Activated CD8-positive, alpha-beta memory T cell treated with anti-CD3 and anti-CD28 coated beads for 48 hours (primary cell): Measurements from ENCODE around the gene CLSTN2.

Experiments used
- DNase-seq, 3 experiments: peaks; one replicate each; pipeline ENCODE4 v3.0.0-alpha.2; 2020; ENCODE audit warnings: low read depth in 2 of 3, low spot score in 2 of 3

The CLSTN2 gene

DNA sequence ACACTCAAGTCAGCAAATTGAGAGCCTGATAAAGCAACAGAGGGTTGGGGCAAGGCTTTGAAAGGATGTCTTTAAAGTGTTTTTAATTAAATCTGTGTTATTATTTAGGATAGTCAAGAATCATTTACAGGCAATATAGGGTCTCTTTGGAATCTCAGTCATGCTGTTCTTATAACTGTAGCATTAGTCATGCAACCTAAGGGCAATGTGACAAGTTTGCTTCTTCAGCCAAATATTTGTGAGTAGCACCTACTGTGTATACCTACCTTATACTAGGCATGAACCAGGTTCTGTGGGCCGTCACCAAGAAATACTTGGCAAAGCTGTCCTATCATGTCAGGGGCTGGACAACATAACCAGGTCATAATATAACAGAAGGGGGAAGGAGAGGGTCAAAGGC is 558.3 kb downstream of the CLSTN2 start:
- no peak for DNase-seq

GRCh38 chr3:140494970-140495369 is 560.0 kb downstream of the CLSTN2 start:
- no peak for DNase-seq

DNA sequence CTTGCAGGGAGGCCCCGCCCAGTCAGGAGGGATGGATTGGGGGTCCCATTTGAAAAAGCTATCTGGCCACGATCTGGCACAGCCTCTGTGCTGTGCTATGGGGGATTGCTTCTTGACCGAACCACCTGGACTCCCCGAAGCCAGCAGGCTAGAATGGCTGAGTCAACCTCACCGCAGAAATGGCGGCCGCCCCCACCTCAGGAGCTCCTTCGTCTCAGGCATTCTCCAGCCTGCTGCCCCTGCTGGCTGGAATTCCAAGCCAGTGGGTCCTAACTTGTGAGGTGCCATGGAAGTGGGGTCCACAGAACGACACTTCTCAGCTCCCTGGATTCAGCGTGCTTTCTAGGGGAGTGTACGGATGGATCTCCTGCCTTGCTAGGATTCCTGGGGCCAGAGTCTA is 562.3 kb downstream of the CLSTN2 start:
- no peak for DNase-seq

DNA sequence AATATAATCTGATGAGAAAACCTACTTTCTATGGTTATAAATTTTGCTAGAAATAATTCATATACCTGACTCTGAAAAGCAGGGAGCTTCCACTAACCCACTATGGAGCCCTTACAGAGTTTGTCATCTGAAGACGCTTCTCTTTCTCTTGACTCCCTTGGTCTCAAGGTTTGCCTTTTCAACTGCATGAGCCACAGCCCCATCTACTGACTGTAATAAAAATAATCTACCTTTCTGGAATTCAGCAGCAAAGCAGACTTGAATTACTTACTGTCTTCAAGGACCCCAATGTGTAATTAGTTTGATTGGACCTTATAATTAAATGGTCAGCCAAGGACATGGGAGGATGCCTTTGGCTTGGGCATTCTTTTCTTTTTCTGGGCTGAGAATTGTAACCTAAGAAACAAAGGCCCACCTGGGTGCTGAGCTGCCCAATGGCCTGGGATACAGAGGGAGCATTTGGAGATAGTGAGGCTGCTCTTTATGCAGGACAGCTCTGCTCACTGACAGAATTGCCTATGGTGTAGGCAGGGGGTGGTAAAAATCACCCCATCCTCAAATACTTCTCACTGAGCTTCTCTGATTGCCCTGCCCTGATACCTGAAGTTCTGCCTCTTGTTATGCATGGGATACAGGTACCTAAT is 564.3 kb downstream of the CLSTN2 start:
- no peak for DNase-seq

- no peak for DNase-seq
These were observed 565.5 kb downstream of the CLSTN2 start for GRCh38 chr3:140500473-140500872.

DNA sequence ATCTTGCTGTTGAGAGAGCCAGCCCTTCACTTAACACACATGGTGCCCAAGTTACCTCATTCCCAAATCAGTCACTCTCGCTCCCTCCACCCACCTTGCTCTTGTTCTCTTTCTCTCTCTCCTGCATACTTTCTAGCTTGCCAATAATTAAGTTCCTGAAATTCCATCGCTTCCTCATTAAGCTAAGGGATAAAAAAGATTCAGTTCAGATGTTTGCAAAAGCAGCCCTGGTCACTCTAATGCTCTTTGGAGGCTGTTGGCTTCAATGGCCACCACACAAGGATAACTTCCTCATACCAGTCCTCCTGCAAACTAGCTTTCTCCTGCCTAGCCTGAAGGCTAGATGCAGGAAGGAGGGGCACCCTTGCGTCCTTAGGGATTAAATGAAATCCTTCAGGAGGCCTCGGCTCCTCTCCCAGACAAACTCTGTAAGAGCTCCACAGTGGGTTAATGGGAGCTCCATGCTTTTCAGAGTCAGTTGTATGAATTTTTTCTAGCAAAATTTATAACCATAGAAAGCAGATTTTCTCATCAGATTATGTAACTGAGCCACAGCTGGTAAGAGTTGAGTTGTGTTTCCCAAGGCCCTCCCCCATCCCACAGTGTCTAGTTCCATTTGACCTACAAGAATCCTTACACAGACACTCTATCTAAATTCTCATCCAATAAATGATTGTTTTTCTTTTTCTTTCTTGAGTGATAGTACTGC is 566.2 kb downstream of the CLSTN2 start:
- DNase-seq = no peak

GRCh38 chr3:140501770-140502364 is 566.9 kb downstream of the CLSTN2 start:
- DNase-seq = no peak

- no peak for DNase-seq
These were observed 570.2 kb downstream of the CLSTN2 start for GRCh38 chr3:140505213-140505612.

DNA sequence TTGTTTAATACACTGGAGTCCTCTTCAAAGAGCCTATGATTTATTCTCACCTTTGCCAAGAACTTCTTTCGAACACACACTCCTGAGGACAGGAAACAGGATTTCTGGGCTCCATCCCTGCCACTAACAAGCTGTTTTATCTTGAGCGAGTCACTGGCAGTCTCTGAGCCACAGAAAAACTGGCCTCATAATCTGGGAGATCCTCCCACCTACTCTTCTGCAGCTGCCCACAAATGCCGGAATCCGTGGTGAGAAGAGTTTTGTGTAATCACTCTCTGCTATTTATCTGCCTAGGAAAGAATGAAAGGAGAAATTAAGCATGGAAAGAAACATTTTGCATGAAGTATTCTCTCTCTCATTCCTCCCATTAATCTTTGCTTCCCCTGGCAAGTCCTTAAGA is 570.9 kb downstream of the CLSTN2 start:
- no peak for DNase-seq

DNA sequence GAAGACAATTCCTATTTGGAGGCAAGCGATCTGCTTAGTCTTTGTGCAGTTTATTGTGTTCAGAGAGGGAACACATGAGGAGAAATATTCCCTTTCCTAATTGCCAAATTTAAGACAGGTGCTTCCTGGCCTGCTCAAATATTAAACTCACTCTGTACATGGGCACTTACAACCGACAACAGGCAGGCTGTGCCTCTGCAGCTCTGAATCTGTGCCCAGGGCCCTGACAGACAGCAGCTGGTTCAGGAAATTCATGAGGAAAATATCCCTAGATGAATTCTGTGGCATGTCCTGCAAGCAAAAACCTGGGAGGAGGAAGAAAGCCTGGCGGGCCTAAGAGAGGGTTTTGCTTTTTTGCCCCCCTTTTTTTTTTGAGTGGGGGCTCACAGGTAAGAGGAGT is 573.6 kb downstream of the CLSTN2 start:
- DNase-seq = no peak

- DNase-seq = no peak
These were observed 574.5 kb downstream of the CLSTN2 start for GRCh38 chr3:140509534-140509933.

- DNase-seq = no peak
These were observed 575.4 kb downstream of the CLSTN2 start for GRCh38 chr3:140510303-140510861.

DNA sequence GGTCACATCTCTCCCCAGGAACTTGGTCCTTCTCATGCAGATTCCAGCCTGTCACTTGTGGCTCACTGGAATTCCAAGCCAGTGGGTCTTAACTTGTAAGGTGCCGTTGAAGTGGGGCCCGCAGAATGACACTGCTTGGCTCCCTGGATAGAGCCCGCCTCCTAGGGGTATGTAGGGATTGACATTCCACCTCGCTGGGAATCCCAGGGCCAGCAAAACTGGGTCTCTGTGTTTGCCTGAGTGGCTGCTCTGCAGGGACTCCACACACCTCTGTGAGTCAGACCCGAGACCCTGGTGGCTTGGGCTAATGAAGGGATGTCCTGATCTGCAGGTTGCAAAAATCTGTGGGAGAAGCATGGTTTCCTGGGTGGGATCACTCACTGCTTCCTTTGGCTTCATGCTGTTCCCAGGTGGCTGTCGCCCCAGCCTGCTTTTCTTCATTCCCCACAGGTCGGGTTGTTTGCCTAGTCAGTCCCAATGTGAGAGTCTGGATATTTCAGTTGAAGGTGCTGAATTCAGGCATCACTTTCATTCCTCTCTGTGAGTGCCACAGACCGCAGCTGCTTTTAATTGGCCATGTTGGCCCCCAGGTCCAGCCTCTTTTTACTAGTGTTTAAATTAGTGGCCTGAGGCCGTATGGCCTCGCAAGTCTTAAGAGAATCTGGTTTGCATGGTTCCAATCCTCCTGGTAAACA is 586.9 kb downstream of the CLSTN2 start:
- no peak for DNase-seq

- no peak for DNase-seq
These were observed 587.8 kb downstream of the CLSTN2 start for GRCh38 chr3:140522653-140523380.

DNA sequence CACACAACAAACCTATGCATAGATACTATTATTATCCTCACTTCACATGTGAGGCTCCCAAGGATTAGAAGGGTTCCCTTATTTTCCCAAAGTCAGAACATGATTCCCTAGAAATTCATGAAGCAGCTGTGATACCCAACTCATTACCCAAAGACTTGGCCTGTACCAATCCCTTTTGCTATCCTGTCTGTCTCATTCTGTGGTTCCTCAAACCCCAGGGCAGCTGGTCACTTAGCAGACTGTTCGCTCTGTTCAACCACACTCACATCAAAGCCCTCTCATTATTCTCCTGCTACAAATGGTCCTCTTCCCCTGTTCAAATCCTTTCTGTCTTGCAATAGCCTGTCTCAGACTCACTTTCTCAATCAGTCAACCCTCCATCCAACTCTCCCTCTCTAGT is 588.6 kb downstream of the CLSTN2 start:
- DNase-seq = no peak

GRCh38 chr3:140527156-140527555 is 592.2 kb downstream of the CLSTN2 start:
- no peak for DNase-seq

GRCh38 chr3:140529096-140529495 is 594.1 kb downstream of the CLSTN2 start:
- DNase-seq = no peak

DNA sequence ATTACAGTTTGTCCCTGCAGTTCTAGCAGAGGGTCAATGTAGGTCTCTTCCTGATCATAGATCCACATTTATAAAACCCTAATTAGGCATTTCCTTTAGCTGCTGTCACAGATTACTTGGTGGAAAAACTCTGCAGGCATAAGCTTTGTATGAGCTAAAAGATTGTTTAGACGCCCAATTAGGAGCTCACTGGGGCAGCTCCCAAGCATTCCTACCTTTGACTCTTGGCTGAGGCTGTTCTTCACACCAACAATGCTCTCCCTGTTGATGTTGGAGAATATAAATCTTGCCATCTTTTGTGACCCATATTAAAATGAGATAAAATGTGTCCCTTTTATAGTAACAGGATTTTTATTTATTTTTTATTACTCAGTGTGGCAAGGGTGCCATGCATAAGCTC is 594.6 kb downstream of the CLSTN2 start:
- DNase-seq = no peak

GRCh38 chr3:140530131-140530530 is 595.1 kb downstream of the CLSTN2 start:
- DNase-seq = no peak

DNA sequence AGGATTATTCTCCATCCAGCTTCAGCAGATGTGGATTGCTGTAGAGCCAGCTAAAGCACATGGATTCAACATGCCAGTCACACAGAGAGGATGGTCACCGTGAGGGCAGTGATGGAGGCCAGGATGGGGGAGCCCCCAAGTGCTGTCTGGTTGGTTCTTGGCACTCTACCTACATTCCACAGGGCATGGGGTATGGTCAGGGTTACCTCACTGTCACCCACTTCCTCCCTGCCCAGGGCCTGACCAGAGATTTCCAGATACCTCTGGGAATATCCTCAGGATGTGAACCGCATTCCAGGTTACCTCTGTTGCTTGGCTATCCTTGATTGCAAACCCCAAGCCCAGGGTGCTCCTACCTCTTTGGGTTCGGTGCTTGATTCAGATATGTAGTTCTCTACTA is 595.6 kb downstream of the CLSTN2 start:
- DNase-seq = no peak

DNA sequence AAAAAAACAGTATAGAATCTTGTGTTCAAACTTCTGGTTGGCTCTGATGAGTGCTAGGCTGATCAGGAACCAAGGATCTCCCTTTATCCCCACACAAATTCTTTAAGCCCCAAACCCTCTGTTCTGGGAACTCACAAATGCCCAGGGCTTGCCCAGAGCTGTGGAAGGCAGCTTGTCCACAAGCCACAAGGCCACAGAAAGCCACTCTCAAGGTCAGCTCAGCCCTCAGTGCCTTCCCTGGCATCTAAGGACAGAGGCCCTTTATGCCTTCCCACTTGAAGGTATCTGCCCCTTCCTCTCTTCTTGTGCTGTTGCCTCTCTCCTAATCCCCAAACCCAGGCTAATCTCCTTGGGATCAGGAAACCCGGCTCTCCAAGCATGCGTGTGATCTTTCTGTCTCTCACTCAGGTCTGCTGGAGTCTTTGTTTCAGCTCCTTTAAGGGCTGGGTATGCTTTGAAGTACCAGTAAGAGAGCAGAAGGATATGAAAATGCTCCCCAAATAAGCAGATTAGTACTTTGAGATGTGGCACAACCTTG is 597.9 kb downstream of the CLSTN2 start:
- DNase-seq = no peak
